ENCODE results near the gene BMP8A. TPM values are rescaled to one million over a fixed set of nuclear protein-coding genes. Genes with fewer than 3 reads are reported as not detected.

Gene BMP8A
- total RNA-seq, 1 experiment from 2014 or later, result 0.54 TPM

GRCh38 chr1:39484564-39484963 lies 6.9 kb upstream of the BMP8A start:
- intact Hi-C loops (cut with micrococcal nuclease; ENCODE audit: unreplicated experiment) (no loop called here), in situ Hi-C loops (cut with HindIII; ENCODE audit: low pct_unique_long_range_greater_than_20kb, low sequenced_read_pairs) (no loop called here)
- TF ChIP-seq SIN3A (IDR thresholded peaks at IDR 0.05; ENCODE audit: borderline replicate concordance, insufficient read depth, low read depth, low read length) (no peak), CTCF (IDR thresholded peaks at IDR 0.05) (no peak), TCF7L2 (IDR thresholded peaks at IDR 0.05; ENCODE audit: low read depth, low read length) (no peak), REST (IDR thresholded peaks at IDR 0.05; ENCODE audit: insufficient read depth in 1 of 2, low read depth in 2 of 2, low read length in 1 of 2) (no peak), POLR2AphosphoS5 (IDR thresholded peaks at IDR 0.05; ENCODE audit: low read depth, low read length) (no peak)
- DNase-seq (ENCODE audit: low read depth, low spot score), result no peak
- no peak for ATAC-seq
- no TSS peak for BruUV-seq (replicated peaks)
- ChIA-PET CTCF (no interaction called here), POLR2A (no interaction called here)
- H3K27me3 ChIP-seq (ENCODE audit: control insufficient read depth, insufficient read depth, low read length), result no peaks in the 10 kb centered on the region
- peaks cover 31% of the 10 kb centered on the region for H3K36me3 ChIP-seq (ENCODE audit: control insufficient read depth, insufficient read depth, low read length)
- peaks cover 2% of the 10 kb centered on the region for H3K4me1 ChIP-seq (ENCODE audit: control insufficient read depth, insufficient read depth, low read length)
- no peaks in the 10 kb centered on the region for H3K9me3 ChIP-seq (ENCODE audit: control insufficient read depth, insufficient read depth, low read depth, low read length)
- H3K4me3 ChIP-seq (ENCODE audit: low read depth in 2 of 2, low read length in 2 of 2), result no peak overlapping the region
- no peak overlapping the region for H3K27ac ChIP-seq (ENCODE audit: low read length)

GRCh38 chr1:39485046-39485803 lies 6.2 kb upstream of the BMP8A start:
- intact Hi-C loops (cut with micrococcal nuclease; ENCODE audit: unreplicated experiment), result loop anchor here (5.0 kb wide), 1 partner anchor 52 kb away; no protein-coding TSS in a partner anchor
- DNase-seq (ENCODE audit: low read depth, low spot score) (no peak), ATAC-seq (no peak)
- no peaks in the 10 kb centered on the region for H3K9me3 ChIP-seq (ENCODE audit: control insufficient read depth, insufficient read depth, low read depth, low read length)
- H3K27ac ChIP-seq (ENCODE audit: low read length), result no peak overlapping the region
- no peak for TF ChIP-seq POLR2AphosphoS5 (IDR thresholded peaks at IDR 0.05; ENCODE audit: low read depth, low read length)
- no peak for TF ChIP-seq REST (IDR thresholded peaks at IDR 0.05; ENCODE audit: insufficient read depth in 1 of 2, low read depth in 2 of 2, low read length in 1 of 2)
- TF ChIP-seq TCF7L2 (IDR thresholded peaks at IDR 0.05; ENCODE audit: low read depth, low read length), result no peak
- no peak for TF ChIP-seq CTCF (IDR thresholded peaks at IDR 0.05)
- TF ChIP-seq SIN3A (IDR thresholded peaks at IDR 0.05; ENCODE audit: borderline replicate concordance, insufficient read depth, low read depth, low read length), result no peak
- no TSS peak for BruUV-seq (replicated peaks)
- no peaks in the 10 kb centered on the region for H3K27me3 ChIP-seq (ENCODE audit: control insufficient read depth, insufficient read depth, low read length)
- H3K4me1 ChIP-seq (ENCODE audit: control insufficient read depth, insufficient read depth, low read length), result peaks cover 5% of the 10 kb centered on the region
- no peak overlapping the region for H3K4me3 ChIP-seq (ENCODE audit: low read depth in 2 of 2, low read length in 2 of 2)
- peaks cover 31% of the 10 kb centered on the region for H3K36me3 ChIP-seq (ENCODE audit: control insufficient read depth, insufficient read depth, low read length)
- ChIA-PET POLR2A (no interaction called here), CTCF (no interaction called here)
- in situ Hi-C loops (cut with HindIII; ENCODE audit: low pct_unique_long_range_greater_than_20kb, low sequenced_read_pairs), result no loop called here

Measured in Panc1 (cell line).